ENCODE measurements around the gene QRFPR.

DNA sequence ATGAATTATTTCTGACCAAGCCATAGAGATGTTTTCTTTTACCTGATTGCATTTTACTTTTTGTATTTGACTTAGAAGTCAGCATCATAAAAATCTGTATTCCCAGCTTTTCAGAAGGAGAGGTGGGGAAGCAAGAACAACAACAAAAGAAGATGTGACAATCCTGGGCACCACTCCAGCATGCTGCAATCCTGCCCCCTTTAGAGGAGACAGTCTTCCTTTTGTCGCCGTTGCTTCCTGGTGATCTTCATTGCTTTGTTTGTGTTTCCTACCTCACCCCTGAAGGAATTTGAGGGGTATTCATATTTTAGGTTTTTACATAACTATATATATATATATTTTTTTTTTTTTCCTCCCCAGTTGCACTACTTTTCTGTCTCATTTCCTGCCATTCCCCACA is 3.7 kb downstream of the QRFPR start:
- TF ChIP-seq, protein P1, sequence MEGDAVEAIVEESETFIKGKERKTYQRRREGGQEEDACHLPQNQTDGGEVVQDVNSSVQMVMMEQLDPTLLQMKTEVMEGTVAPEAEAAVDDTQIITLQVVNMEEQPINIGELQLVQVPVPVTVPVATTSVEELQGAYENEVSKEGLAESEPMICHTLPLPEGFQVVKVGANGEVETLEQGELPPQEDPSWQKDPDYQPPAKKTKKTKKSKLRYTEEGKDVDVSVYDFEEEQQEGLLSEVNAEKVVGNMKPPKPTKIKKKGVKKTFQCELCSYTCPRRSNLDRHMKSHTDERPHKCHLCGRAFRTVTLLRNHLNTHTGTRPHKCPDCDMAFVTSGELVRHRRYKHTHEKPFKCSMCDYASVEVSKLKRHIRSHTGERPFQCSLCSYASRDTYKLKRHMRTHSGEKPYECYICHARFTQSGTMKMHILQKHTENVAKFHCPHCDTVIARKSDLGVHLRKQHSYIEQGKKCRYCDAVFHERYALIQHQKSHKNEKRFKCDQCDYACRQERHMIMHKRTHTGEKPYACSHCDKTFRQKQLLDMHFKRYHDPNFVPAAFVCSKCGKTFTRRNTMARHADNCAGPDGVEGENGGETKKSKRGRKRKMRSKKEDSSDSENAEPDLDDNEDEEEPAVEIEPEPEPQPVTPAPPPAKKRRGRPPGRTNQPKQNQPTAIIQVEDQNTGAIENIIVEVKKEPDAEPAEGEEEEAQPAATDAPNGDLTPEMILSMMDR (conservative IDR thresholded peaks at IDR 0.05; ENCODE audit: low read depth, low read length), result no peak
- TF ChIP-seq, protein P2, sequence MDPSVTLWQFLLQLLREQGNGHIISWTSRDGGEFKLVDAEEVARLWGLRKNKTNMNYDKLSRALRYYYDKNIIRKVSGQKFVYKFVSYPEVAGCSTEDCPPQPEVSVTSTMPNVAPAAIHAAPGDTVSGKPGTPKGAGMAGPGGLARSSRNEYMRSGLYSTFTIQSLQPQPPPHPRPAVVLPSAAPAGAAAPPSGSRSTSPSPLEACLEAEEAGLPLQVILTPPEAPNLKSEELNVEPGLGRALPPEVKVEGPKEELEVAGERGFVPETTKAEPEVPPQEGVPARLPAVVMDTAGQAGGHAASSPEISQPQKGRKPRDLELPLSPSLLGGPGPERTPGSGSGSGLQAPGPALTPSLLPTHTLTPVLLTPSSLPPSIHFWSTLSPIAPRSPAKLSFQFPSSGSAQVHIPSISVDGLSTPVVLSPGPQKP (IDR thresholded peaks at IDR 0.05; ENCODE audit: borderline replicate concordance, low read depth, low read length), result no peak
- TF ChIP-seq CEBPB (IDR thresholded peaks at IDR 0.05; ENCODE audit: low read depth, low read length), result no peak
- no peak for TF ChIP-seq MAZ (IDR thresholded peaks at IDR 0.05; ENCODE audit: borderline replicate concordance, low read depth, low read length)
- TF ChIP-seq POLR2A (IDR thresholded peaks at IDR 0.05; ENCODE audit: low read depth, low read length), result no peak
- TF ChIP-seq NFE2L2 (IDR thresholded peaks at IDR 0.05; ENCODE audit: low read depth, low read length), result no peak
- TF ChIP-seq BHLHE40 (IDR thresholded peaks at IDR 0.05; ENCODE audit: low read depth, low read length), result no peak
- no peak for TF ChIP-seq RCOR1 (IDR thresholded peaks at IDR 0.05; ENCODE audit: insufficient replicate concordance, low read length)
- no peak for TF ChIP-seq RAD21 (IDR thresholded peaks at IDR 0.05; ENCODE audit: low read length)
- TF ChIP-seq, protein P3, sequence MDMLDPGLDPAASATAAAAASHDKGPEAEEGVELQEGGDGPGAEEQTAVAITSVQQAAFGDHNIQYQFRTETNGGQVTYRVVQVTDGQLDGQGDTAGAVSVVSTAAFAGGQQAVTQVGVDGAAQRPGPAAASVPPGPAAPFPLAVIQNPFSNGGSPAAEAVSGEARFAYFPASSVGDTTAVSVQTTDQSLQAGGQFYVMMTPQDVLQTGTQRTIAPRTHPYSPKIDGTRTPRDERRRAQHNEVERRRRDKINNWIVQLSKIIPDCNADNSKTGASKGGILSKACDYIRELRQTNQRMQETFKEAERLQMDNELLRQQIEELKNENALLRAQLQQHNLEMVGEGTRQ (IDR thresholded peaks at IDR 0.05; ENCODE audit: low read depth, low read length), result no peak

All from IMR-90 (cell line).